SK-N-SH (cell line): ENCODE measurements around the gene TK2. TPM values are rescaled to one million over a fixed set of nuclear protein-coding genes. Genes with fewer than 3 reads are reported as not detected.

Experiments
- CTCF ChIA-PET: fragments of 300-600, 350-600 bp; formaldehyde crosslinking; extraction: SDS; loops from one replicate; lab custom pipeline; 2021; lab: Yijun Ruan, JAX
- POLR2A ChIA-PET: fragments of 350-600 bp; sonication (Branson Sonifier 250); formaldehyde crosslinking; extraction: SDS; loops from one replicate; lab custom pipeline; 2020; ENCODE audit warnings: antibody characterized with exemption, inconsistent platforms; lab: Yijun Ruan, JAX
- DNase-seq: peaks from one replicate; pipeline ENCODE4 v3.0.0; 2012
- H2AFZ ChIP-seq: fragments of 200-600 bp; sonication (generic); 2 replicates; pipeline ENCODE4 v1.8.1; 2016; ENCODE audit warnings: antibody characterized with exemption, mild to moderate bottlenecking, low read depth
- H3F3A ChIP-seq: fragments of 200-600 bp; sonication (generic); replicated peaks from 2 replicates; pipeline ENCODE3; 2016; ENCODE audit warnings: antibody characterized with exemption, mild to moderate bottlenecking; ENCODE audit not compliant: insufficient read depth
- H3K27ac ChIP-seq, 2 experiments: fragments of 200-500 bp in 1 of 2; fragments of 200-600 bp in 1 of 2; sonication (Bioruptor generic) in 1 of 2; sonication (generic), shearing (Covaris generic) in 1 of 2; 2 replicates each; pipeline versions ENCODE4 v1.5.1 to v1.6.1; 2014 to 2016; ENCODE audit warnings: low read depth in 2 of 2, inconsistent platforms in 1 of 2, low read length in 1 of 2, mild to moderate bottlenecking in 1 of 2, mixed read lengths in 1 of 2
- H3K27me3 ChIP-seq: fragments of 200-600 bp; sonication (generic), shearing (Covaris generic); 2 replicates; pipeline ENCODE4 v1.6.1; 2016; ENCODE audit warnings: mixed run types; ENCODE audit not compliant: insufficient read depth
- H3K36me3 ChIP-seq, 2 experiments: fragments of 200-500 bp in 1 of 2; fragments of 200-600 bp in 1 of 2; sonication (Bioruptor generic) in 1 of 2; sonication (generic) in 1 of 2; replicated peaks in 1 of 2; 2 replicates each; pipeline versions ENCODE3 to v1.5.1; 2014 to 2016; ENCODE audit warnings: low read length in 1 of 2, mild to moderate bottlenecking in 1 of 2; ENCODE audit not compliant: insufficient read depth in 2 of 2, control insufficient read depth in 1 of 2
- H3K4me1 ChIP-seq, 2 experiments: fragments of 200-500 bp in 1 of 2; fragments of 200-600 bp in 1 of 2; sonication (Bioruptor generic) in 1 of 2; sonication (generic), shearing (Covaris generic) in 1 of 2; 2 replicates each; pipeline versions ENCODE4 v1.5.1 to v1.6.1; 2014 to 2016; ENCODE audit warnings: low read depth in 1 of 2, low read length in 1 of 2, mixed run types in 1 of 2; ENCODE audit not compliant: insufficient read depth in 2 of 2, control insufficient read depth in 1 of 2
- H3K4me2 ChIP-seq: fragments of 200-600 bp; sonication (generic), shearing (Covaris generic); 2 replicates; pipeline ENCODE4 v1.6.1; 2017; ENCODE audit warnings: mixed run types
- H3K4me3 ChIP-seq, 2 experiments: fragments of 200-500 bp in 1 of 2; fragments of 200-600 bp in 1 of 2; sonication (Bioruptor generic) in 1 of 2; sonication (generic), shearing (Covaris generic) in 1 of 2; 2 replicates each; pipeline versions ENCODE4 v1.5.1 to v1.8.1; 2014 to 2016; ENCODE audit warnings: low read depth in 2 of 2, inconsistent platforms in 1 of 2, low read length in 1 of 2, mild to moderate bottlenecking in 1 of 2, mixed read lengths in 1 of 2, moderate library complexity in 1 of 2
- H3K79me2 ChIP-seq: fragments of 200-600 bp; sonication (generic); 2 replicates; pipeline ENCODE4 v1.8.1; 2017; ENCODE audit warnings: mild to moderate bottlenecking; ENCODE audit not compliant: insufficient read depth
- H3K9ac ChIP-seq: fragments of 200-600 bp; sonication (generic); 2 replicates; pipeline ENCODE4 v1.6.1; 2017; ENCODE audit warnings: mixed run types
- H3K9me2 ChIP-seq: fragments of 200-600 bp; sonication (generic); 2 replicates; pipeline ENCODE4 v1.6.1; 2017; ENCODE audit warnings: mixed run types
- H3K9me3 ChIP-seq: fragments of 200-600 bp; sonication (generic); 2 replicates; pipeline ENCODE4 v1.6.1; 2017; ENCODE audit warnings: mixed run types, mild to moderate bottlenecking, moderate library complexity
- H4K20me1 ChIP-seq: fragments of 200-600 bp; sonication (generic); 2 replicates; pipeline ENCODE4 v1.6.1; 2017; ENCODE audit warnings: mild to moderate bottlenecking, mixed run types; ENCODE audit not compliant: insufficient read depth
- CHD2 ChIP-seq: fragments of 150-350 bp; IDR thresholded peaks from 2 replicates; pipeline ENCODE4 v1.6.1; 2018; ENCODE audit warnings: low read length; ENCODE audit not compliant: partially characterized antibody
- ELF1 ChIP-seq: IDR thresholded peaks from 2 replicates; pipeline ENCODE4 v1.4.0; 2012
- EZH2phosphoT487 ChIP-seq: fragments of 200-600 bp; sonication (generic); IDR thresholded peaks from 2 replicates; pipeline ENCODE4 v1.6.1; 2017; ENCODE audit warnings: low read depth, mixed run types, mild to moderate bottlenecking, antibody characterized with exemption, moderate library complexity, borderline replicate concordance
- FOSL2 ChIP-seq: IDR thresholded peaks from 2 replicates; pipeline ENCODE4 v1.4.0; 2012; ENCODE audit warnings: low read depth, mild to moderate bottlenecking, moderate library complexity, borderline replicate concordance
- FOXJ3 ChIP-seq: sonication (generic); formaldehyde crosslinking; IDR thresholded peaks from 2 replicates; pipeline ENCODE4 v1.5.1; 2020; ENCODE audit warnings: mild to moderate bottlenecking, missing genetic modification reagents
- FOXM1 ChIP-seq: IDR thresholded peaks from 2 replicates; pipeline ENCODE4 v1.4.0; 2012; ENCODE audit warnings: low read depth, mild to moderate bottlenecking
- GATA2 ChIP-seq: sonication (generic); formaldehyde crosslinking; IDR thresholded peaks from 2 replicates; pipeline ENCODE4 v1.5.0; 2020; ENCODE audit warnings: mild to moderate bottlenecking, missing genetic modification reagents
- MEF2A ChIP-seq: IDR thresholded peaks from 2 replicates; pipeline ENCODE4 v1.4.0; 2012; ENCODE audit warnings: low read depth, borderline replicate concordance
- MXI1 ChIP-seq: IDR thresholded peaks from 2 replicates; pipeline ENCODE4 v1.6.1; 2012; ENCODE audit warnings: mild to moderate bottlenecking, low read depth, low read length, improper control_type of control experiment
- POLR2AphosphoS5 ChIP-seq: IDR thresholded peaks from 2 replicates; pipeline ENCODE4 v1.6.1; 2012; ENCODE audit warnings: low read depth, low read length
- RAD21 ChIP-seq: IDR thresholded peaks from 2 replicates; pipeline ENCODE4 v1.6.1; 2012; ENCODE audit warnings: mild to moderate bottlenecking, low read length
- RXRA ChIP-seq: IDR thresholded peaks from 2 replicates; pipeline ENCODE4 v1.4.0; 2012; ENCODE audit warnings: low read depth, mild to moderate bottlenecking, borderline replicate concordance
- SIN3A ChIP-seq: IDR thresholded peaks from 2 replicates; pipeline ENCODE4 v1.6.1; 2012; ENCODE audit warnings: low read depth, mild to moderate bottlenecking, low read length, moderate library complexity, borderline replicate concordance
- SMC3 ChIP-seq: IDR thresholded peaks from 2 replicates; pipeline ENCODE4 v1.6.1; 2012; ENCODE audit warnings: low read depth, low read length, improper control_type of control experiment
- TEAD4 ChIP-seq: IDR thresholded peaks from 2 replicates; pipeline ENCODE4 v1.4.0; 2012; ENCODE audit warnings: mild to moderate bottlenecking, borderline replicate concordance; ENCODE audit not compliant: insufficient read depth
- YY1 ChIP-seq: IDR thresholded peaks from 2 replicates; pipeline ENCODE4 v1.4.0; 2012; ENCODE audit warnings: low read depth, mild to moderate bottlenecking
- WGBS: methylation state at CpG from one replicate; pipeline ENCODE4 v1.1.6; 2017; ENCODE audit warnings: low lambda C conversion rate; 5-methylcytosine and 5-hydroxymethylcytosine counted together
- polyA plus RNA-seq, 3 experiments: library from polyadenylated mRNA; depleted of rRNA; stranded (reverse); fragments of >200 nt; gene quantifications; 2 replicates each; pipeline ENCODE4 v1.2.3, GENCODE V29; 2012
- TF ChIP-seq, protein P1 (sequence below): IDR thresholded peaks from 2 replicates; pipeline ENCODE4 v1.6.1; 2012; ENCODE audit warnings: mild to moderate bottlenecking, low read depth, low read length, moderate library complexity
- TF ChIP-seq, protein P2 (sequence below): IDR thresholded peaks from 2 replicates; pipeline ENCODE4 v1.4.0; 2012; ENCODE audit warnings: low read depth, borderline replicate concordance
- TF ChIP-seq, protein P3 (sequence below): IDR thresholded peaks from 2 replicates; pipeline ENCODE4 v1.4.0; 2012; ENCODE audit warnings: low read depth, borderline replicate concordance
- TF ChIP-seq, protein P4 (sequence below): fragments of 150-350 bp; IDR thresholded peaks from 2 replicates; pipeline ENCODE4 v1.6.1; 2016; ENCODE audit warnings: mild to moderate bottlenecking, low read depth, low read length

The TK2 gene
- polyA plus RNA-seq, 1 of the 3 experiments (the other 2 are of a cell fraction) = 25.2 TPM

DNA sequence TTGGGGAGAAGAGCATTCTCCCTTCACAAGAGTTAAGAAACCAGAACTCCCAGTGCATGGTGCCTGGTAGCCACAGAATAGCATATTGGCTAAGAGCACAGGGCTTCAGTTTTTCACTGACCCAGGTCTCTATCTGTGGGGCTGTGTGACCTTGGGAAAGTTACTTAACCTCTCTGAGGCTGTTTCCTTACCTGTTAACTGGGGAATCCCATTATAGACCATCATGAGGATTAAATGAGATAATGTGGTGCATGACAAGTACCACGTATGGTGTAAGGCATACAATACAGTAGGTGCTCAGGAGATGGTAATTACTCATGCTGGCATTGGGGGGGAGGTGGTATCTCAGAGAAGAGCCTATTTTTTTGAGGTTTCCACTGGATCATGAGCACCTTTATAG, 89.2 kb downstream of the TK2 start:
- Histone ChIP-seq H3K9me3 (no peaks in the 10 kb centered on the region), H3K27me3 (peaks cover 12% of the 10 kb centered on the region; the same call in 1 of the 2 replicates), H2AFZ (no peak overlapping the region), H3K9ac (no peak overlapping the region), H3K9me2 (no peaks in the 10 kb centered on the region), H3K27ac (no peak overlapping the region), H3K79me2 (no peaks in the 10 kb centered on the region), H3K4me1 (no peaks in the 10 kb centered on the region; a peak in 1 of 4 replicates), H3K36me3 (no peaks in the 10 kb centered on the region), H3K4me2 (no peak overlapping the region), H3K4me3 (no peak overlapping the region), H3F3A (no peaks in the 10 kb centered on the region), H4K20me1 (no peaks in the 10 kb centered on the region)
- TF ChIP-seq MEF2A (no peak), ELF1 (no peak)
- CTCF ChIA-PET = interaction anchor here (1.0 to 2.1 kb wide), 3 partner anchors 13 to 103 kb away, joined by 3 to 8 read pairs (median 3); no protein-coding TSS in a partner anchor
- 84% methylated on average over 1 of the region's 1 CpG for WGBS
- POLR2A ChIA-PET = no interaction called here
- no peak for DNase-seq

DNA sequence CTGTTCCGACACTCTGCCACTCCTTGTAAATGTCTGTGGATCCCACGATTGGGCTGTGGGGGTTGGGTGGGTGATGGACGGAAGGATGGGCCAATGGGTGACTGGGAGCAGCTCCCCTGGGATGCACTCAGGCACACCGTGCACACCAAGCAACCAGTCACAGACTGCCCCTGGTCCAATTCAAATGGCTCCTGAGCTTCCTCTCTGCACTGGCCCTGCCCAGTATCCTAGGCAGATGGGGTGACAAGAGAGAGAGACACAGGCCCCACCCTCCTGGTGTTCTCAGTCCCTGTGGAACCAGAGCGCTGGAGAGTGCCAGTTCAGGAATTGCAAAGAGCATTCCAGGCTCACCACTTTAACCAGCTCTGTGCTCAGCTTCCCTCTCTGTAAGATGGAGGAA, 90.0 kb downstream of the TK2 start:
- ChIA-PET POLR2A (no interaction called here), CTCF (interaction anchor here (1.0 to 2.1 kb wide), 2 partner anchors 14 to 53 kb away, joined by 3 to 8 read pairs; no protein-coding TSS in a partner anchor)
- Histone ChIP-seq H3K9me3 (no peaks in the 10 kb centered on the region), H3K36me3 (no peaks in the 10 kb centered on the region), H4K20me1 (no peaks in the 10 kb centered on the region), H3K27me3 (peaks cover 12% of the 10 kb centered on the region; the same call in 1 of the 2 replicates), H3K9ac (no peak overlapping the region), H2AFZ (no peak overlapping the region), H3K9me2 (no peaks in the 10 kb centered on the region), H3K4me2 (no peak overlapping the region), H3K27ac (no peak overlapping the region), H3F3A (no peaks in the 10 kb centered on the region), H3K79me2 (no peaks in the 10 kb centered on the region), H3K4me1 (no peaks in the 10 kb centered on the region; a peak in 1 of 4 replicates), H3K4me3 (no peak overlapping the region)
- no peak for DNase-seq
- TF ChIP-seq SIN3A (no peak), MEF2A (no peak), ELF1 (no peak), YY1 (no peak), EZH2phosphoT487 (no peak), SMC3 (no peak), GATA2 (CRISPR knock-in tag) (no peak), MXI1 (no peak), RAD21 (no peak), RXRA (no peak), FOXM1 (no peak), FOXJ3 (CRISPR knock-in tag) (no peak), CHD2 (no peak), POLR2AphosphoS5 (no peak), FOSL2 (no peak), TEAD4 (no peak)
- TF ChIP-seq, protein P1, sequence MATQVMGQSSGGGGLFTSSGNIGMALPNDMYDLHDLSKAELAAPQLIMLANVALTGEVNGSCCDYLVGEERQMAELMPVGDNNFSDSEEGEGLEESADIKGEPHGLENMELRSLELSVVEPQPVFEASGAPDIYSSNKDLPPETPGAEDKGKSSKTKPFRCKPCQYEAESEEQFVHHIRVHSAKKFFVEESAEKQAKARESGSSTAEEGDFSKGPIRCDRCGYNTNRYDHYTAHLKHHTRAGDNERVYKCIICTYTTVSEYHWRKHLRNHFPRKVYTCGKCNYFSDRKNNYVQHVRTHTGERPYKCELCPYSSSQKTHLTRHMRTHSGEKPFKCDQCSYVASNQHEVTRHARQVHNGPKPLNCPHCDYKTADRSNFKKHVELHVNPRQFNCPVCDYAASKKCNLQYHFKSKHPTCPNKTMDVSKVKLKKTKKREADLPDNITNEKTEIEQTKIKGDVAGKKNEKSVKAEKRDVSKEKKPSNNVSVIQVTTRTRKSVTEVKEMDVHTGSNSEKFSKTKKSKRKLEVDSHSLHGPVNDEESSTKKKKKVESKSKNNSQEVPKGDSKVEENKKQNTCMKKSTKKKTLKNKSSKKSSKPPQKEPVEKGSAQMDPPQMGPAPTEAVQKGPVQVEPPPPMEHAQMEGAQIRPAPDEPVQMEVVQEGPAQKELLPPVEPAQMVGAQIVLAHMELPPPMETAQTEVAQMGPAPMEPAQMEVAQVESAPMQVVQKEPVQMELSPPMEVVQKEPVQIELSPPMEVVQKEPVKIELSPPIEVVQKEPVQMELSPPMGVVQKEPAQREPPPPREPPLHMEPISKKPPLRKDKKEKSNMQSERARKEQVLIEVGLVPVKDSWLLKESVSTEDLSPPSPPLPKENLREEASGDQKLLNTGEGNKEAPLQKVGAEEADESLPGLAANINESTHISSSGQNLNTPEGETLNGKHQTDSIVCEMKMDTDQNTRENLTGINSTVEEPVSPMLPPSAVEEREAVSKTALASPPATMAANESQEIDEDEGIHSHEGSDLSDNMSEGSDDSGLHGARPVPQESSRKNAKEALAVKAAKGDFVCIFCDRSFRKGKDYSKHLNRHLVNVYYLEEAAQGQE = no peak
- TF ChIP-seq, protein P2, sequence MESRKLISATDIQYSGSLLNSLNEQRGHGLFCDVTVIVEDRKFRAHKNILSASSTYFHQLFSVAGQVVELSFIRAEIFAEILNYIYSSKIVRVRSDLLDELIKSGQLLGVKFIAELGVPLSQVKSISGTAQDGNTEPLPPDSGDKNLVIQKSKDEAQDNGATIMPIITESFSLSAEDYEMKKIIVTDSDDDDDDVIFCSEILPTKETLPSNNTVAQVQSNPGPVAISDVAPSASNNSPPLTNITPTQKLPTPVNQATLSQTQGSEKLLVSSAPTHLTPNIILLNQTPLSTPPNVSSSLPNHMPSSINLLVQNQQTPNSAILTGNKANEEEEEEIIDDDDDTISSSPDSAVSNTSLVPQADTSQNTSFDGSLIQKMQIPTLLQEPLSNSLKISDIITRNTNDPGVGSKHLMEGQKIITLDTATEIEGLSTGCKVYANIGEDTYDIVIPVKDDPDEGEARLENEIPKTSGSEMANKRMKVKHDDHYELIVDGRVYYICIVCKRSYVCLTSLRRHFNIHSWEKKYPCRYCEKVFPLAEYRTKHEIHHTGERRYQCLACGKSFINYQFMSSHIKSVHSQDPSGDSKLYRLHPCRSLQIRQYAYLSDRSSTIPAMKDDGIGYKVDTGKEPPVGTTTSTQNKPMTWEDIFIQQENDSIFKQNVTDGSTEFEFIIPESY = no peak
- TF ChIP-seq, protein P3, sequence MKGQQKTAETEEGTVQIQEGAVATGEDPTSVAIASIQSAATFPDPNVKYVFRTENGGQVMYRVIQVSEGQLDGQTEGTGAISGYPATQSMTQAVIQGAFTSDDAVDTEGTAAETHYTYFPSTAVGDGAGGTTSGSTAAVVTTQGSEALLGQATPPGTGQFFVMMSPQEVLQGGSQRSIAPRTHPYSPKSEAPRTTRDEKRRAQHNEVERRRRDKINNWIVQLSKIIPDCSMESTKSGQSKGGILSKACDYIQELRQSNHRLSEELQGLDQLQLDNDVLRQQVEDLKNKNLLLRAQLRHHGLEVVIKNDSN = no peak
- TF ChIP-seq, protein P4, sequence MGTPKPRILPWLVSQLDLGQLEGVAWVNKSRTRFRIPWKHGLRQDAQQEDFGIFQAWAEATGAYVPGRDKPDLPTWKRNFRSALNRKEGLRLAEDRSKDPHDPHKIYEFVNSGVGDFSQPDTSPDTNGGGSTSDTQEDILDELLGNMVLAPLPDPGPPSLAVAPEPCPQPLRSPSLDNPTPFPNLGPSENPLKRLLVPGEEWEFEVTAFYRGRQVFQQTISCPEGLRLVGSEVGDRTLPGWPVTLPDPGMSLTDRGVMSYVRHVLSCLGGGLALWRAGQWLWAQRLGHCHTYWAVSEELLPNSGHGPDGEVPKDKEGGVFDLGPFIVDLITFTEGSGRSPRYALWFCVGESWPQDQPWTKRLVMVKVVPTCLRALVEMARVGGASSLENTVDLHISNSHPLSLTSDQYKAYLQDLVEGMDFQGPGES = no peak
- WGBS = 62% methylated on average over 5 of the region's 5 CpGs
